ENCODE measurements around the gene SIX5.

SIX5 gene

GRCh38 chr19:45717131-45717982, 51.7 kb downstream of the SIX5 start (continued):
- peak; percentile 81 for TF ChIP-seq CTCF (tag by site-specific recombination; IDR thresholded peaks at IDR 0.05)
- TF ChIP-seq ZNF776 (tag by site-specific recombination; IDR thresholded peaks at IDR 0.05; ENCODE audit: borderline replicate concordance): no peak
- peak; percentile 89 for TF ChIP-seq SP3 (tag by site-specific recombination; IDR thresholded peaks at IDR 0.05)
- peak; percentile 15; the same call in 1 of the 2 replicates for TF ChIP-seq FEZF1 (tag by site-specific recombination; IDR thresholded peaks at IDR 0.05)
- TF ChIP-seq ZNF658 (tag by site-specific recombination; IDR thresholded peaks at IDR 0.05): no peak
- TF ChIP-seq BCL11B (tag by site-specific recombination; IDR thresholded peaks at IDR 0.05; ENCODE audit: low read depth): peak; percentile 89
- no peak for TF ChIP-seq ZNF664 (tag by site-specific recombination; IDR thresholded peaks at IDR 0.05)
- TF ChIP-seq ZXDB (tag by site-specific recombination; IDR thresholded peaks at IDR 0.05): peak; percentile 71; the same call in 1 of the 2 replicates
- TF ChIP-seq ZNF518A (tag by site-specific recombination; conservative IDR thresholded peaks at IDR 0.05; ENCODE audit: low read depth): no peak
- 0 out of 2 replicates have a peak, but pooled peaks have one; percentile 20 for TF ChIP-seq ZEB2 (tag by site-specific recombination; IDR thresholded peaks at IDR 0.05)
- TF ChIP-seq ZBTB26 (tag by site-specific recombination; optimal IDR thresholded peaks at IDR 0.05): peak; percentile 63
- TF ChIP-seq PBX3 (CRISPR knock-in tag; IDR thresholded peaks at IDR 0.05): no peak
- TF ChIP-seq ZNF623 (tag by site-specific recombination; IDR thresholded peaks at IDR 0.05): no peak
- peak; percentile 91 for TF ChIP-seq GLI4 (tag by site-specific recombination; IDR thresholded peaks at IDR 0.05)
- peak; percentile 67; the same call in 1 of the 2 replicates for TF ChIP-seq KLF1 (tag by site-specific recombination; IDR thresholded peaks at IDR 0.05)
- peak; percentile 90 for TF ChIP-seq ZBTB17 (tag by site-specific recombination; IDR thresholded peaks at IDR 0.05)
- TF ChIP-seq ZNF549 (tag by site-specific recombination; IDR thresholded peaks at IDR 0.05): no peak
